ENCODE measurements around the gene ITGAV.

ITGAV gene

DNA sequence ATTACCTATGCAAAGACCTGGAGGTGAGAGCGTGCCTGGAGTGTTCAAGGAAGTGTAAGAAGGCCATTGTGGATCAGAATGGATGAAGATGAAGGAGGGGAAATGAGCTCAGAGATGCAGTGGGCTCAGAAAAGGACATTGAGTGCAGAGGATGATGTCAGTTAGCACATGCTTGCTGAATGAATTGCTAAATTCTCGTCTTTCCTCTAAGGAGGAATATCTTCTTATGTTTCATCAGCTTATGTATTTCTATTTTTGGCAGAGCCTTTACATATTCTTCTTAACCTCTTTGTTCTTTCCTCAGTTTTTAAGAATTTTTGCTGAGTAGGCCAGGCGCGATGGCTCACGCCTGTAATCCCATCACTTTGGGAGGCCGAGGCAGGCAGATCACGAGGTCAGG lies 134.9 kb downstream of the ITGAV start:
- no peak for DNase-seq

DNA sequence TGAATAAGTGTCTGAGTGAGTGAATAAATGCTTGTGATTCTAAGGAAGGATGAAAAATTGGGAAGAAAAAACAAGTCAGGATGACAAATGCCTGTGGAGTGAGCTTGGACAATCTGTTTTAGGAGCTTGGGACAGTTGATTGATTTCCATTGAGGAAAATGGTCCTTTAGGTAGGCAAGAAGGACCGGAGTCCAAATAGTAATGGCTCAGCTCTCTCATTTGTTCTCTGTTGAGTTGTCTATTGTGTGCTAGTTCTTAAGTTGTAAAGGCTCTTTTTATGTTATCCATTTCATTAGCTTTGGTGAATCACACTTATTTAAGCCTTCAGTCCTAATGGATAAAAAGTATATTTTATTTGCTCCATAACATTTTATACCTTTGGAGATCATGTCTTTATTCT lies 135.9 kb downstream of the ITGAV start:
- DNase-seq: no peak

DNA sequence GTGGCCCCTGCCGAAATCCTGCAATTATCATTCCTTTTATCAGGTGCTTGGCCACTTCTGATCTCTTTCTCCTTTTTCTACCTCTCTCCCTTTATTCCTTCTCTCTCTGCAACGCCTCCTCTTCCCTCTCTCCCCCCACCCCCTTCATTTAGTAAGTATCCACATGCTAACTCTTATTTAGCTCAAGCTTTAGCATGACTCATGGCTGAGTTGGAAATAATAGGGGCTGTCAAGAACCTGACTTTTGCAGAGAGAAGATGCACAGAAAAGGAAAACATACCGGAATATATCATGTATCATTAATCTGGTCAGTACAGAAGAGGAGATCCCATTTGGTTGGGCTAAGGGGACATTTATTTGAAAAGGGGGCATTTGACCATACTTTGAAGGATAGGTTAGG lies 137.1 kb downstream of the ITGAV start:
- DNase-seq: no peak

DNA sequence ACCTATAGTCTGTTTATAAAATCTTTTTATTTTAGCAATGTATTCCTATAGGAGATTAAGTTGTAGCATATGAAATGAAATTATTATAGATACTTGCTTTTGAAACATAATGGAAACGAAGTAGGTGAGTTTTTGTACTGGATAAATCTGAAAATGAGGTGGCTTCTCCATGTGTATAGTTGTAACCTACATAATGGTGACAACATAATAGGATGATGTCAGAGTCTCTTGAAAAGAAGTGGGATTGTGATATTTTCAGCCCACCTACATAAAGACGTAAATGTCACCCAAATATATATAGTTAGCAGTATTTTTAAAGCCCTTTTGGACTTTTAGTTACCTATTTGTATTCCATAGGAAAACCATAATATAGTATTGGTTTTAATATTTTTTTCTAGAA lies 138.8 kb downstream of the ITGAV start:
- DNase-seq: no peak

Data from NCI-H524 (cell line).